Caco-2 (cell line): ENCODE results near the gene MVB12B. TPM values are rescaled to one million over a fixed set of nuclear protein-coding genes. Genes with fewer than 3 reads are reported as not detected.

Experiments used
- BruUV-seq: library from RNA; stranded (reverse); fragments of 400-500 nt; replicated peaks from 2 replicates; lab custom pipeline; 2021; lab: Mats Ljungman, UMichigan
- CTCF ChIA-PET: fragments of 300-600 bp; sonication (Branson Sonifier 250); formaldehyde crosslinking; loops from one replicate; lab custom pipeline; 2022; ENCODE audit warnings: antibody characterized with exemption; lab: Charles Lee
- POLR2A ChIA-PET: fragments of 300-600 bp; sonication (Branson Sonifier 250); formaldehyde crosslinking; loops from one replicate; lab custom pipeline; 2022; ENCODE audit warnings: antibody characterized with exemption; lab: Charles Lee
- DNase-seq, 2 experiments: peaks; one replicate each; pipeline versions ENCODE4 v3.0.0 to v3.0.0-alpha.2; 2020 to 2022
- H3K27me3 ChIP-seq: replicated peaks from 2 replicates; pipeline ENCODE4 v1.6.0; 2011; ENCODE audit warnings: low read length; ENCODE audit not compliant: control insufficient read depth, insufficient read depth
- H3K36me3 ChIP-seq: 2 replicates; pipeline ENCODE4 v1.5.1; 2011; ENCODE audit warnings: low read length; ENCODE audit not compliant: control insufficient read depth, insufficient read depth
- H3K4me1 ChIP-seq: fragments of 250-450 bp; sonication (Bioruptor Pico); 2 replicates; pipeline ENCODE4 v1.5.1; 2020; ENCODE audit warnings: mild to moderate bottlenecking
- H3K4me3 ChIP-seq: 2 replicates; pipeline ENCODE4 v1.5.1; 2011; ENCODE audit warnings: low read depth, mild to moderate bottlenecking, control low read depth, low read length
- H3K9me3 ChIP-seq: fragments of 250-450 bp; sonication (Bioruptor Pico); 2 replicates; pipeline ENCODE4 v1.5.1; 2020; ENCODE audit warnings: mild to moderate bottlenecking, moderate library complexity
- H3K27ac Mint-ChIP-seq: one replicate; pipeline ENCODE4 v1.8.0; 2022; ENCODE audit warnings: mixed read lengths; ENCODE audit not compliant: unreplicated experiment
- H3K27me3 Mint-ChIP-seq: one replicate; pipeline ENCODE4 v1.8.0; 2022; ENCODE audit warnings: mixed read lengths; ENCODE audit not compliant: insufficient read depth, unreplicated experiment
- H3K36me3 Mint-ChIP-seq: one replicate; pipeline ENCODE4 v1.8.0; 2022; ENCODE audit warnings: mild to moderate bottlenecking, mixed read lengths; ENCODE audit not compliant: insufficient read depth, unreplicated experiment
- H3K4me1 Mint-ChIP-seq: one replicate; pipeline ENCODE4 v1.8.0; 2022; ENCODE audit warnings: low read depth, mixed read lengths; ENCODE audit not compliant: unreplicated experiment
- H3K4me3 Mint-ChIP-seq: one replicate; pipeline ENCODE4 v1.8.0; 2022; ENCODE audit warnings: mild to moderate bottlenecking, moderate library complexity, mixed read lengths; ENCODE audit not compliant: unreplicated experiment
- H3K9me3 Mint-ChIP-seq: one replicate; pipeline ENCODE4 v1.8.0; 2022; ENCODE audit warnings: mixed read lengths; ENCODE audit not compliant: unreplicated experiment
- intact Hi-C: fragments of 100-400 bp; cut with micrococcal nuclease; formaldehyde crosslinking; loops from one replicate; pipeline ENCODE4 v1.10.0; 2022; ENCODE audit not compliant: unreplicated experiment
- total RNA-seq: library from RNA; stranded (reverse); gene quantifications from 2 replicates; pipeline ENCODE4 v1.2.3, GENCODE V29; 2022
- TF ChIP-seq, protein P1 (sequence below), 2 experiments: fragments of 200-600 bp in 1 of 2; IDR thresholded peaks; 1 replicate in 1 of 2; 2 replicates in 1 of 2; pipeline versions ENCODE4 v1.5.1 to v1.8.0; 2011 to 2022; ENCODE audit warnings: antibody characterized with exemption in 1 of 2, control low read depth in 1 of 2, inconsistent platforms in 1 of 2, low read depth in 1 of 2, low read length in 1 of 2, mild to moderate bottlenecking in 1 of 2, moderate library complexity in 1 of 2; ENCODE audit not compliant: insufficient read depth in 1 of 2, severe bottlenecking in 1 of 2, unreplicated experiment in 1 of 2

Gene MVB12B
- total RNA-seq, 1 experiment from 2014 or later = 24.4 TPM

DNA sequence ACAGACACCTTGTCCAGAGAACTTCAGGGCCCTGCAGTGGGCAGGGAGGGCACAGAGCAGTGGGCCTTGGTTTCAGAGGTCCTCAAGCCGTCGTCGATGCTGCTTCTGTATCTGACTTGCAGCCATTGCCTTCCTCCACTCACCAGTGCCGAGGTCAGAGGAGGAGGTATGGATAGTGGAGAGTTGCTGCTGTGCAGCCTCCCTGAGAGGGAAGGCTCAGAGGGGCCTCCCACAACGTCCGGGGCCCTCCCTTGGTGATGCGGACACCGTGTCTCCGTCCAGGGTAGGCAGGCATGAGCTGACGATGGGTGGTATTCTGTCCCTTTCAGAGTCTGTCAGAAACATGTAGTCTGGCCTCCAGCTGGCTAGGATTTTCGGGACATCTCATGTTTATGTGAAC, 73.9 kb downstream of the MVB12B start:
- CTCF ChIA-PET = no interaction called here
- Mint-ChIP-seq H3K4me3 (no peak overlapping the region), H3K9me3 (no peaks in the 10 kb centered on the region), H3K4me1 (no peaks in the 10 kb centered on the region), H3K27me3 (no peaks in the 10 kb centered on the region), H3K27ac (no peak overlapping the region), H3K36me3 (no peaks in the 10 kb centered on the region)
- no TSS peak for BruUV-seq
- no peaks in the 10 kb centered on the region; the same call in none of the 2 replicates for H3K36me3 ChIP-seq
- H3K4me3 ChIP-seq = no peak overlapping the region
- no peaks in the 10 kb centered on the region for H3K27me3 ChIP-seq
- intact Hi-C loops = no loop called here
- TF ChIP-seq, protein P1, sequence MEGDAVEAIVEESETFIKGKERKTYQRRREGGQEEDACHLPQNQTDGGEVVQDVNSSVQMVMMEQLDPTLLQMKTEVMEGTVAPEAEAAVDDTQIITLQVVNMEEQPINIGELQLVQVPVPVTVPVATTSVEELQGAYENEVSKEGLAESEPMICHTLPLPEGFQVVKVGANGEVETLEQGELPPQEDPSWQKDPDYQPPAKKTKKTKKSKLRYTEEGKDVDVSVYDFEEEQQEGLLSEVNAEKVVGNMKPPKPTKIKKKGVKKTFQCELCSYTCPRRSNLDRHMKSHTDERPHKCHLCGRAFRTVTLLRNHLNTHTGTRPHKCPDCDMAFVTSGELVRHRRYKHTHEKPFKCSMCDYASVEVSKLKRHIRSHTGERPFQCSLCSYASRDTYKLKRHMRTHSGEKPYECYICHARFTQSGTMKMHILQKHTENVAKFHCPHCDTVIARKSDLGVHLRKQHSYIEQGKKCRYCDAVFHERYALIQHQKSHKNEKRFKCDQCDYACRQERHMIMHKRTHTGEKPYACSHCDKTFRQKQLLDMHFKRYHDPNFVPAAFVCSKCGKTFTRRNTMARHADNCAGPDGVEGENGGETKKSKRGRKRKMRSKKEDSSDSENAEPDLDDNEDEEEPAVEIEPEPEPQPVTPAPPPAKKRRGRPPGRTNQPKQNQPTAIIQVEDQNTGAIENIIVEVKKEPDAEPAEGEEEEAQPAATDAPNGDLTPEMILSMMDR (IDR thresholded peaks at IDR 0.05; ENCODE audit: insufficient read depth in 1 of 2, low read depth in 1 of 2, low read length in 1 of 2, severe bottlenecking in 1 of 2, unreplicated experiment in 1 of 2) = no peak
- no peak for DNase-seq
- no peaks in the 10 kb centered on the region for H3K4me1 ChIP-seq
- H3K9me3 ChIP-seq = no peaks in the 10 kb centered on the region
- POLR2A ChIA-PET = no interaction called here

DNA sequence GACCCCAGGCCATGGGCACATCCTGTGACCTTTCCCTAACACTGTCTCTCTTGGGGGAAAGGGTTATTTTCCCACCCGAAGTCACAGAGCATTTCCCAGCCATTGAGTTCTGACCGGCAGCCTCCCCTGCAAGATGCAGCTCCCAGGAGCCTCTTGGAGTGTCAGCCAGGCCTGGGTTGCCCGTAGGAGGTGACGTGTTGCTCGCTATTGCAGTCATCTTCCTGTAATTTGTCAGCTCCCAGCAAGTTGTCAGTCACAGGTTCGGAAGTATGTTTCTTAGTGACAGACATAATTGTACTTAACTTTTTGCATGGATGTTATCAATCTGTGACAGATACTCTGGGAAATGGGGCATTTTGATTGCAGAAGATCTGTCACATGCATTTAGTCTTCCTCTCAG, 74.5 kb downstream of the MVB12B start:
- H3K4me3 Mint-ChIP-seq = no peak overlapping the region
- no TSS peak for BruUV-seq
- H3K27ac Mint-ChIP-seq = no peak overlapping the region
- H3K4me1 Mint-ChIP-seq = no peaks in the 10 kb centered on the region
- DNase-seq = no peak
- no peaks in the 10 kb centered on the region for H3K36me3 Mint-ChIP-seq
- intact Hi-C loops = no loop called here
- no peaks in the 10 kb centered on the region for H3K4me1 ChIP-seq
- POLR2A ChIA-PET = no interaction called here
- TF ChIP-seq, protein P1 (IDR thresholded peaks at IDR 0.05; ENCODE audit: insufficient read depth in 1 of 2, low read depth in 1 of 2, low read length in 1 of 2, severe bottlenecking in 1 of 2, unreplicated experiment in 1 of 2) = no peak
- H3K4me3 ChIP-seq = no peak overlapping the region
- H3K36me3 ChIP-seq = no peaks in the 10 kb centered on the region; the same call in none of the 2 replicates
- H3K9me3 Mint-ChIP-seq = no peaks in the 10 kb centered on the region
- no peaks in the 10 kb centered on the region for H3K27me3 Mint-ChIP-seq
- no peaks in the 10 kb centered on the region for H3K9me3 ChIP-seq
- H3K27me3 ChIP-seq = no peaks in the 10 kb centered on the region
- CTCF ChIA-PET = no interaction called here

GRCh38 chr9:126401581-126401980, 75.0 kb downstream of the MVB12B start:
- TF ChIP-seq, protein P1 (IDR thresholded peaks at IDR 0.05; ENCODE audit: insufficient read depth in 1 of 2, low read depth in 1 of 2, low read length in 1 of 2, severe bottlenecking in 1 of 2, unreplicated experiment in 1 of 2) = no peak
- H3K27ac Mint-ChIP-seq = no peak overlapping the region
- Histone ChIP-seq H3K36me3 (no peaks in the 10 kb centered on the region; the same call in none of the 2 replicates), H3K4me3 (no peak overlapping the region), H3K4me1 (no peaks in the 10 kb centered on the region), H3K9me3 (no peaks in the 10 kb centered on the region), H3K27me3 (no peaks in the 10 kb centered on the region)
- no peaks in the 10 kb centered on the region for H3K27me3 Mint-ChIP-seq
- ChIA-PET CTCF (no interaction called here), POLR2A (no interaction called here)
- H3K9me3 Mint-ChIP-seq = no peaks in the 10 kb centered on the region
- no TSS peak for BruUV-seq
- intact Hi-C loops = no loop called here
- no peaks in the 10 kb centered on the region for H3K36me3 Mint-ChIP-seq
- H3K4me1 Mint-ChIP-seq = no peaks in the 10 kb centered on the region
- no peak overlapping the region for H3K4me3 Mint-ChIP-seq
- no peak for DNase-seq
